AG08396 (cell line): Measurements from ENCODE around the gene PTPN13.

Source experiments
- DNase-seq: peaks from one replicate; pipeline ENCODE4 v3.0.0; 2012; ENCODE audit warnings: low spot score, mixed read lengths

PTPN13 gene

DNA sequence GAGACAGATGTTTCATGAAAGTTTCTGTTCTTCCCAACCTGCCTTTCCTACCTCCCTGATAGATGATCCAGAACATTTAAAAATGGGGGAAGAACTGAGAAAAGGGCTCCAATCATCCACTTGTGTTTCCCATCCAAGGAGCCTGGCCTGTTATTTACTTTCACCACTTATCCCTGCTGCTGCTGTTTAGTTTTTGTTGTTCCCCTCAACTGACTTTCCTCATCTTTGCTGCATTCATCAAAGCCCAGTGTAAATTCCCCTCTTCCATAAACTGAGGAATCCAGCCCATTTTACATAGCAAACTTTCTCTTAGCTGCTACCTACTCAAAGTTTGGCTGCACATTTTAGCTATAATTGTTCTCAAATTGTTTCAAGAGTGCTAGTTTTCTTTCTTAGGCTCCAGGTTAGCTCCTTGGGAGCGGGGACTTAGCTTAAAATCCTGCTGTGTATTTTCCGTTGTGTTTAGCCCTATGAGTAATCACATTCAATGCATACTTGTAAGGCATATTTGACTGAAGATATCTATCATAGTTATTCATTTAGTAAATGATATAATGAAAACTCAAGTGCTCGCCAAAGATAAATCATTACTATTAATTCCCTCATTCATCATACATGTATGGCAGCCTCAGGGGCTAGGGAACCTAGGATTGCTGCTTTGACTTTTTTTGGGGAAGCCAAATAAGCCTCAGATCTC lies 1.4 kb upstream of the PTPN13 start:
- peak; percentile 12 for DNase-seq

DNA sequence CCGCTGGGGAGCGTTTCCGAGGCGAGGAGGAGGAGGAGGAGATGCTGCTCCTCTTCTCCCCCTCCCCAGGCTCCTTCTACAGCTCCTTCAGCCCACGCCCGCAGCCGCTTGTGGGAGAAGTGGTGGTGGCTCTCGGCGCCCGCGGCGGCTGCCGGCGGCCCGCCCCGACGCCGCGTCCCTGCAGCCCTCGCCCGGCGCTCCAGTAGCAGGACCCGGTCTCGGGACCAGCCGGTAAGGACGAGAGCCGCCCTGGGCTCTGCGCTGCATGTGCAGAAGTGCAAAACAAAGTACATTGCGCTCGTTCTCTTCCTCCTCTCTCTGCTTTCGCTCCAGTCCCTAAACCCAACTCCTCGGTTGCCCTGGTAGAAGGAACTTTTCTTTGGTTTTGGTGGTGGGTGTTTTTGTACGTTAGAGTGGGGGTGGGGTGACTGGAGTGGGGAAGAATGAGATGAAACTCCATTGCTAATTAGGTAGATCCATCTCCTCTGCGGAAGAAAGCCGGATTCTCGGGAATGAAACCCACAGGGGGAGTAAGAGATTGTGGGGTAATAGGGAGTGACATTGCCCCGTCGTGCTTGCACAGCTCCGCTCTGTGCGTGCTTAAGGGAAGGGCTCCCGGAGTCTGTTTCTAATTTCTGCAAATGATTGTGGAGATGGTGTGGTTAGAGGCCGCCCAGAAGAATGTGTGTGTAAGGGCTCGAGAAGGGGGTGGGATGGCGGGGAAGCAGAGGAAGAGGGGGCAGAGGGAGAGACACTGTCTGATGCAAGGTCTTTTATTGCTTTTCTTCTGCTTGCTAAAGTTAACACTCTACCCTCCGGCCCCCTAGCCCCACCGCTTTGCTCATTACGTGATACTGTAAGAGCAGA lies 677 bp downstream of the PTPN13 start:
- peak; percentile 74 for DNase-seq

DNA sequence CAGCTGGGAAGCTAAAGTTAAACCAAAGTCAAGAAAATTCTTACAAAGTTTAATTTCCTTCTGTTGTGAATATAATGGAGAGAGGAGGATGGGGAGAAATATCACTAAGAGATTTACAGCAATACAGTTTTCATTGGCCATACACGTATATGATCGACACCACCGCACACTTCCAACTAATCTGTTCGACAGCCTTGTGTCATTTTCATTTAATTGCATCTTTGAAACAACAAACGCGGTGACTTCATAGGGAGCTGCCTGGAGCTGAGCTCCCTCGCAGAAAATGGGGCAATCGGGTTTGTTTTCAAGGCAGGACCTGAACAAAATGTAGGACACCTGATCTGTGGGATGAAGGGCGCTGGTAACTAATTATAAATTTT lies 1.3 kb downstream of the PTPN13 start:
- peak; percentile 18 for DNase-seq

DNA sequence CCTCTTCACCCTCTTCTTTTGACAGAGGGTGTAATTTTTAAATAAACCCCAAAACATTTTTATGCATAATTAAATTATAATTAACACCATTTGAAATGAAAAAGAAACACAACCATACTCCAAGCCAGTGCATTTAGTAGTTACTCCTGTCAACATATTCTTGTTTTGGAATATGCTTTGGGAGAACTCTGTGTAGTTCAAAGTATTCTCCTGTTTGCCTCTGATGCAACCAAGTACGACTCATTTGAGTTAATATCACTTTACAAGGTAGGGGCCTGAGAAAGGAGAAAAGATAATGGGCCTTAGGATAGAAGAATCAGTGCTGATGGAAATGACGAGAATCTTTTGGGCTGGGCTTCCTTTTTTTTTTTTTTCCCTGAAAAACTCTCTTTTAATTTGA lies 2.7 kb downstream of the PTPN13 start:
- DNase-seq: no peak

DNA sequence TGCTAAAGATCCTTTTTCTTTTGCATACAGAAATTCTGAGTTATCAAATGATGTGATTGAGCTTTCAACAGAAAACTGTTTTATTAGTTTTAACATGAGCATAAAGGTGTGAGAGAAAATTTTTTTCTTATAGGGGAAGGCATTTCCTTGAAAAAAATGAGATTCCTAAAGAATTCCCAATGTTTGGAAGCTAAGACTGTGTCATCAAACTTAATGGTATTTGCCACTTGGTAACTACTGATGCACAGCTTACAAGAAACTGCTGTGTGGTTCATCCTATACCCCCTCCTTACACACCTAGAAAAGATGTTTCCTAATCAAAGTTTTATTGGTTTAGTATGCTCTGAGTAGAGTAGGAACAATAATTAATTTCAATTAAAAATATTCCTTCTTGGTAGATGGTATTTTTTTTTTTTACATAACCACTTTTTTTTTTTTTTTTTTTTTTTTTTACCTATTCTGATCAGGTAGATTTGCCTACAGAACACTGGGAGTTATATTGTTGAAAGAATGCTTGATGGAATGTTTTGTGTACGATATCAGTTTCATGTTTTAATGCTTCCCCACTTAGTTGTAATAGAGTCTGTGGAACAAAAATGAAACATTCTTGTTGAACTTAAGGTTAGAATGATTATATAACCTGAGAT lies 6.0 kb downstream of the PTPN13 start:
- DNase-seq: no peak

DNA sequence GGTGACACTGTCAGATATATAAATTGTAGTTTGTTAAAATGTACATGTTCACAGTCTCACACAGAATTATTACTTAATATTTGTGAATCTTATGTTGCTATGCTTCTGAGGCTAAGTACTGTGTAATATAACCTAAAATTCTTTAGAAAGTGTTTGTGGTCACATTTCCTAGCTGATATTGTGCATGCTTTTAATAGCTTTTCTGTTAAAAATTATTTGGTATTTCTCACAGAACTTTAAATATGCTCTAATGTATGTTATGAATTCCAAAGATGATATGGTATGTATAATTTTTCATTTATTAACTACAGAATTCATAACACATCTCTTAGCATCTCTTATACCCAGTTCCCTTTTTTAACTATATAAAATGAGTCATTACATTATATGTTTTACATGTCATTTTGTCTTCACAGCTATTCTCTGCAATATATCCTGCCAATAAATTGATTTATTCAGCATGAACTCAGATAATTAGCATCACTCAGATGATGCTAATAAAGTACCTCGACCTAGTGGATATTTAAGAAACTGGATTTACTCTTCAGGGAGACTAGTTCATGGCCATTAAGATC lies 9.3 kb downstream of the PTPN13 start:
- DNase-seq: no peak

DNA sequence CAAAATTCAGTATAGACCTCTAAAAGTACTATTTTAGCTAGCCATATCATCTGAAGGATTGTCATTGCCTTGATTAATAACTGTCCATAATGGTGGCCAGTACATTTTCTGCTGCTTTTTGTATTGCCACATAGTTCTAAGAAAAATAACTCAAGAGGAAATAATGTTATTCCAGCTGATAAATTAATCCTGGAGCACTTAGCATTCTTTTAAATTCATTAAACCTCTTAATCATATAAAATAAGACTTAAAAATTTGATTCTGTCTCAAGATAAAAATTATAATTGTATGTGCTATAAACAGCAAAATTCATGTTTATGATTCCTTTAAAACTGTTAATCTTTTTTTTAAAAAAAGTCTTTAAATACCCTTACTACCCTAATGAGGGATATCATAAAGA lies 12.7 kb downstream of the PTPN13 start:
- no peak for DNase-seq

DNA sequence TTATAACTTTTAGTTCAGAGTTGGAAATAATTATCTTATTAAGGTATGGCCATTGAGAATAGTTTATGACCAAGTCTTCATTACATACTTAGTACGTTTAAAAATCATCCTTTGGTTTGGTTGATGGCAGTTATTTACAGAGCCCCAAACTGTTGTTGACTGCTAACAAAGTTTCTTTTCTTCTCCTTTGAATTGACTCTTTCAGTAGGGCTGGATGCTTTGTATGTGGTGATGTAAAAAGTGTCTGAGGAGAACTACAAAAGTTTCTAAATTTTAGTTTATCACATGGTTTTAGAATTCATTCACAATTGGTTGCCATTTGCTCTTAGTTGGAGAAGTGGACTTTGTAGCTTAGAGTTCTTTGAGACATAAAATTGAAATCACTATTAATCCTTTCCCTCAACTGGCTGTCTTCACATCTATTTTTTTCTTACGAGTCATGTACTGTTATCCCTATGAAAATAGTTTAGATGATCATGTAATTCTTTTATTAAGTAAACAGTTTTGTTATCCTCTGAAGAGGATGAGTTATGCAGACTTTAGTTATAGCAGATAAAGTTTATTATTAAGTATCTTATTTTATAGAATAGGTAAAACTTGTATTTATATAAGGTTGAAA lies 14.8 kb downstream of the PTPN13 start:
- no peak for DNase-seq

DNA sequence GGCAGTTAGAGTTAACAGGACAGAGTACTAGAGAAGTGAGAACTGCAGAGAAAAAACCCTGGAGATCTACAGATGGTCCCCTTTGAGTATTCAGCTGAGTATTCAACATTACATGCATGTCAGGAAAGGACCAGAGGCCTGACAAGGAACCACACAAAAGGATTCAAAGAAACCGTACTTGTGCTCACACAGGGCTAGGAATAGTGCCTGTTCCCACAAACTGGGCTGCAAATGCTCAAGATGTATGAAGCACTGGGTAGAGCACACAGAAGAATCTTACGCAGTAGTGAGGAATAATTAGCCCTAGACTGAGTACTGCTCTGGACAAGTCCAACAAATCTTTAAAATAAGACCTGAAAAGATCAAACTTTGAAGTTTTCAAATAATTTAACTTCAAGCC lies 17.6 kb downstream of the PTPN13 start:
- no peak for DNase-seq

DNA sequence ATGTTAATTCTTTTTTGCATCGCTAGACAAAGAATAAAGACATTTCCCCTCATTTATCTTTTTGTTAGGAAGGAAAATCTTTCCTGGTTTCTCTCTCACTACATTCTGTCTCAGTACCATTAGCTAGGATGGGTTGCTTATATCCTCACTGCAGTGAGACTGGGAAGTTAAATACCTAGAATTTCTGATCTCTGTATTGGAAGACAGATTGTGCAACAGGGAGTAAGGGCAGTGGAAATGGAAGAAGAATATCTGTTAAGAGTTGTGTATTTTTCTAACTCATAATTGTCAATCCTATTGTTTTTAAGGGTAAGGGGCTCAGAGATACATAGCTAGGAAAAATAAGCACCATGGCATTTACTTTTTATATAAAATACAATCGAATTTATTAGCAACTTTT lies 19.6 kb downstream of the PTPN13 start:
- DNase-seq: no peak

DNA sequence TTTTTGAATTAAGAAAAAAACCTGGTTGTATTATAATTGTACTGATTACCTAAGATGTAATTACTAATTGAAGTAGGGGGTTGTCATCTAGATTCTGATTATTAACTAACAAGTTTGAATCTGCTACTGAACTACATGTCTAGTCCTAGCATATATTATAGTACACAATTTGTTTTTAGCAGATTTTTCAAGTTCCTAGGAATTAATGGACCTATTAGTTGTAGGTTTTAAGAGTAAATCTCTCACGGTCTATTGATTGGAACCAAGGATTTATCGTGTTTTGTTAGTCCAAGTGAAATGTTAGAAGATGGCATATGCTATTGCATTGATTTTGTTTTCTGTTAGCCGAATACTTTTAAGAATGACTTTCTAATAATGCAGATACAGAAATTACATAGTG lies 20.8 kb downstream of the PTPN13 start:
- no peak for DNase-seq

DNA sequence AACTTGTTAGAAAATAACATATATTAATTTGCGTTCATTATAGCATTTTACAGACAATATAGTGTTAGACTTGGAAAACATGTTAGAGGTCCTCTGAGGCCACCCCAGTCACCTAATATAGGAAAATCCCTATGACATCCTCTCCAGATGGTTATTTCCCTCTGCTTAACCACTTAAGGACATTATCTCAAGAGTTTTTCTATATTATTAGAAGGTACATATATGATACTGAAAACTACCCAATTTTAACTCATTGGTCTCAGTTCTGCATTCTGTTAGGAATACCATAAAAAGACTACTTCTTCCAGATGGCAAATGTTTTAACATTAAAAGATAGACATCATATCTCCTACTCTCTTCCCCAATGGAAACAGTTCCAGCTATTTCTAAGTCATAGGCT lies 21.4 kb downstream of the PTPN13 start:
- DNase-seq: no peak

DNA sequence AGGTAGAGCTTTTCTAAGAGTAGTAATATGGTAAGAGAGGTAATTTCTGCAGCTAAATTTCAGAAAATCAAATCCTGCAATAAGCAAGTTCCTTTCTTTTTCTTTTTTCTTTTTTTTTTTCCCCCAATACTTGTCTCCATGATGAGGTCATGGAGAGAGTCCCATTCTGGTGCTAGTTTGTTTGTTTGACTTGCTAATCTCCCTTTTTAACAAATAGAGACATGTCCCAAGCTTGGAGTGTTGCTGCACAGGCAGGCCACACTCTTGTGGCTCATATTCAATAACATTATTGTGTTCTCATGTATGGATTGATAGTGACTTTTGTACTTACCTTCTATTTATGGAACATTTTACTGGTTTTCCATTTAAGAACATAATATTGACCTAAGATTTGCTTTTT lies 25.5 kb downstream of the PTPN13 start:
- no peak for DNase-seq

DNA sequence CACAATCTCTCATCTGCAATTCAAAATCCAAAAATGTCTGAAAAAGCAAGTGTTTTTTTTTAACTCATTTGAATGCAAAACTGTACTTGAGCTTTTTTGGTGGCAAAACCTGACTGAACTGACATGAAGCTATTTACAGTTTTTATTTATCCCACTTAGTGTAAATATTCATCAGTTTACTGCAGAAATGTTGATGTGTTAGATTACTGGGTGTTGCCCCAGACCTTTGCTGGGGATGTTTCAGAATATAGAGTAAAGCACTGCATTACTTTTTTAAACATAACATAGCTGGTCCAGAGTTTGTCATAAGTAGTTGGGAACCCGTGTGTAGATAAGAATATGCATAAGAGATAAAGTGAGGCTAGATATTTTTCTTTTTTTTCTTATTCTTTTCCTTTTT lies 27.3 kb downstream of the PTPN13 start:
- DNase-seq: no peak

DNA sequence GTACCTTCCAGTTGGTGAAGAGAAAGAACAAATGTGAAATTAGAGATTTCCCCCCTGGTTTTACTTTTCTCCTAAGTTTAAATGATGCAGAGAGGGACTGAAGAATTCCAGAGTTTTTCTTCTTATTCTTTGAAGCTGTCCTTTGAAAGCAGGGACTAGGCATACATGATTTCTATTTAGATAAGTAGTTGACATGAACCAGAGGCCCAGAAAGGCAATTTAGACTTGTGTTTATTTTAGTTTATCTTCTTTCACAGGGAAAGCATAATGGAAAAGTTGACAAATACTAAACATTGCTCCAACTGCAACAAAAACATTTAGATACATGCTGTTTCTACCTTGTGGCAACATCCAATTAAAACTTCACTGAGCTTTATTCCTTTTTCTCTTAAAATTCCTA lies 32.0 kb downstream of the PTPN13 start:
- DNase-seq: no peak

DNA sequence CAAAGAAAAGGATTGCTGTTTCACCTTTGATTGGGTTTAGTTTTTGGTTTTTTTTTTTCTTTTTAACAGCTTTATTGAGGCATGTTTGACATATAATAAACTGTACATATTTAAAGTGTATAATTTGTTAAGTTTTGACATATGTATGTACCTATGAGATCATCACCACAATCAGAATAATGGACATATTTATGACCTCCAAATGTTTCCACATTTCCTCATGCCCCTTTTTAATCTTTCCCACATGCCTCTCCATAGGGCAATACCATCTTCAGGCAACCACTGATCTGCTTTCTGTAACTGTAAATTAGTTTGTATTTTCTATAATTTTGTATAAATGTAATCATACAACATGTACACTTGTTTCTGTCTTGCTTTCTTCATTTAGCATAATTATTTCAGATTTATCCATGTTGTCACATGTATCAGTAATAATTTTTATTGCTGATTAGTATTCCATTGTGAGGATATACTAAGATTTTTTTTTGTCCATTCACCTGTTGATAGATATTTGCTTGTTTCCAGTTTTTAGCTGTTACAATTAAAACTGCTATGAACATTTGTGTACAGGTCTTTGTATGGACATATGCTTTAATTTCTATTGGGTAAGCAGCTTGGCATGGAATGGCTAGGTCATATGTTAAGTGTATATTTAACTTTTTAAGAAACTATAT lies 33.5 kb downstream of the PTPN13 start:
- no peak for DNase-seq

DNA sequence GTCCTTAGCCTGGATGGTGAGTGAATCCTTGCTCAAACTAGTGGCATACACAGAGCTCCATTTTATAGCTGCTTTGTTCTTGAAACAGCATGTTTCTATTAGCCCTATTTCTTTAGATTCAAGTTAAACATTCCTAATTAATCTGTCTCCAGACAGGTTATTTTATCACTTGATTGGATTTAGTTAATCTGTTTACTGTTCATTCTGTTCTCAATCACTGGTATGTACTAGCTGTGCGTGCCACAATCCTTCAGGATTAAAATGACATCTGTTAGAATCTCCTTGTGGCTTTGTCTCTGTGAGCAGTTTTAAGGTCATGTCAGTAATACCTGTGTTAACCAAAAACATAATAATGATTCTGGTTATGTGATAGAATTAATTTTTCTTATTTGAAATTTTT lies 36.5 kb downstream of the PTPN13 start:
- DNase-seq: no peak

DNA sequence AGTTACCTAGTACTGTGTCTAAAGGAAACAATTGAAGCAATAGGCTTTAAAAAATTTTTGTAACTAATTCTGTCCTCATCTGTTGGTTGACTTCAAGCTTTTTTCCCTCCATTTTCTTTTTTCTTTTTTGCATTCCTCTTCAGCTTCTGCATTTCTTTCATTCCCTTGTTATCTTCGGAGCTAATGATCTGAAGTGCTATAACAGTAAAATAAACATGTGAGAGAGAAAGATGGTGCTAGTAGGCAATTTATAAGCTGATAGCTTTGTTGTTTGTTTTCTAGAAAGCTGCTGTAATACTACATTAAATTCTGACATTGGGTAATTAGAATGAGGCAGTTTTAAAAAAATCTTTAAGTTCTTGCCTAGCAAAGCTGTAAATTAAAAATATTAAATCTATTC lies 37.1 kb downstream of the PTPN13 start:
- no peak for DNase-seq

DNA sequence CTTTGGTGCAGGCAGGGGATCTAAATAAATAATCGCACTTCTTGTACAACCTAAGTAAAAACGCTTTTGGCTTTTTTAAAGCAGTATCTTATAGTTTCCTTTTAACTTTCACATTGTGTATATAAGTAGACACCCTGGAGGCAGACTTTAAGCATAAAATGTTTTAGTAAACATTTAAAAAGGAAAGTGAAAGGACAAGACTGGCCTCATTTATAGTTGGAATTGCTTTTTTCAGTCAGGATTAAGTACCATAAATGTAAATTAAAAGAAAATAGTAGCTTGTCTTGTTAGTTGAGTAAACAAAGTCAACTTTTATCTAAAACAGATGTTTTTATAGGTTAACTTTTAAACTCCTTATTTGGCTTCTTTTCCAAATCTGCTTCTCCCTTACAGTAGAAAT lies 39.7 kb downstream of the PTPN13 start:
- no peak for DNase-seq

DNA sequence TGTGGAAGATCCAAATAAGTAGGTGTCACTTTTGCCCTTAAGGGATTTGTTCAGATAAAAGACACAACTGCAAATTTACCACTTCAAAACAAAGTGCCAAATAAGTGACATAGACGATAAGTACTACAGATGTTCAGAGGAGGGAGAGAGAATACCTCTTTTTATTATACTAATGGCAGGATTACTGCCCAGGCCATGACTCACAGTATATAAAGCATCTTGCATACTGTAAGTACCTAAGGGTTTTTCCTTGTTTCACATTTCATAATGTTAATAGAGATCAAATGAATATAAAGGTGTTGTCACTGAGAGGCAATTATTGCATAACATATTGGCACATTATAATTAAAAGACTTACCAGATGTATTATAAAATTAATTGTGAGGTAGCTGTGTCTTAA lies 46.4 kb downstream of the PTPN13 start:
- DNase-seq: no peak

DNA sequence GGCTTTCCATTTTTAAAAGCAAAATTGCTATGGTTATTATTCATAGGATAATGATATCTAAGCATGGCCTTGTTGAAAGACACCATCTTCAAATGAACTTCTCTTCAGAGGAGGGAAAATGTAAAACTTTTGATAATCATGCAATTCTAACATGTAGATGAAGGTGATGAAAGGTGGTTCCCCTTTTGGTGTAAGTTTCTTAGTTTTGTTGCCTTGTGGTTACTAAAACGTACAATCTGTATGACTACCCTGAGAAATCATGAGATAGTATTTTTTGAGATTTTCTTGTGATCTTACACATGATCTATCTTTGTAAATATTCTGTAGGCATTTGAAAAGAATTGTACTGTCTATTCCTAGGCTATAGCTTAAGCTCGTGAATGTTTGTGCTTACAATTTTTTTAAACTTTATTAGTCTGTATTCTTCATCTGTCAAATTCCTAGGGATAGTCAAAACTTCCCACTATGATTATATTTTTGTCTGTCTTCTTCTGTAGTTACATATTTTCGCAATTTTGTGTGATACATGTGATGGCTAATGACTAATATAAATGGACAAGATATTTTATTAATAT lies 47.5 kb downstream of the PTPN13 start:
- DNase-seq: no peak

DNA sequence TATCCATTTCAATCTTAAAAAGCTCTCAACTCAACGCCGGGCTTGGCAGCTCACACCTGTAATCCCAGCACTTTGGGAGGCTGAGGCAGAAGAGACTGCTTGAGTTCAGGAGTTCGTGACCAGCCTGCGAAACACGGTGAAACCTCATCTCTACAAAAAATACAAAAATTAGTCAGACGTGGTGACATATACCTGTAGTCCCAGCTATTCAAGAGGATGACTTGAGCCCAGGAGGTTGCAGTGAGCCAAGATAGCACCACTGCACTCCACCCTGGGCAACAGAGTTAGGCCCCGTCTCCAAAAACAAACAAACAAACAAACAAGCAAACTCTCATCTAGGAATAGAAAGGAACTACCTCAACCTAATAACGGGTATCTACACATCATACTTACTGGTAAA lies 50.8 kb downstream of the PTPN13 start:
- DNase-seq: no peak
